Smooth muscle cell (in vitro differentiated cells): ENCODE data around the gene DAB1. TPM values are rescaled to one million over a fixed set of nuclear protein-coding genes. Genes with fewer than 3 reads are reported as not detected.

ENCODE experiments used
- DNase-seq: peaks from one replicate; lab custom pipeline; 2025; ENCODE audit not compliant: unreplicated experiment; lab: John Stamatoyannopoulos, UW
- H2AFZ ChIP-seq: fragments of 200-600 bp; sonication (generic); 2 replicates; pipeline ENCODE4 v1.6.0; 2016; ENCODE audit warnings: antibody characterized with exemption, low read depth, mild to moderate bottlenecking
- H3F3A ChIP-seq: fragments of 200-600 bp; sonication (generic); 2 replicates; pipeline ENCODE4 v1.6.0; 2017; ENCODE audit warnings: antibody characterized with exemption, low read depth
- H3K27ac ChIP-seq: fragments of 200-600 bp; sonication (generic); 2 replicates; pipeline ENCODE4 v1.5.1; 2016; ENCODE audit warnings: low read depth, mild to moderate bottlenecking
- H3K27me3 ChIP-seq: fragments of 200-600 bp; sonication (generic); 2 replicates; pipeline ENCODE4 v1.6.1; 2016; ENCODE audit warnings: low read depth, mild to moderate bottlenecking
- H3K36me3 ChIP-seq: fragments of 200-600 bp; sonication (generic); 2 replicates; pipeline ENCODE4 v1.5.1; 2016; ENCODE audit warnings: low read depth
- H3K4me1 ChIP-seq: fragments of 200-600 bp; sonication (generic); 2 replicates; pipeline ENCODE4 v1.5.1; 2016; ENCODE audit warnings: low read depth
- H3K4me2 ChIP-seq: fragments of 200-600 bp; sonication (generic); 2 replicates; pipeline ENCODE4 v1.6.0; 2016; ENCODE audit warnings: mild to moderate bottlenecking
- H3K4me3 ChIP-seq: fragments of 200-600 bp; sonication (generic); 2 replicates; pipeline ENCODE4 v1.5.1; 2016; ENCODE audit warnings: mild to moderate bottlenecking
- H3K79me2 ChIP-seq: fragments of 200-600 bp; sonication (generic); 2 replicates; pipeline ENCODE4 v1.6.0; 2016; ENCODE audit warnings: low read depth, mild to moderate bottlenecking
- H3K9ac ChIP-seq: fragments of 200-600 bp; sonication (generic); 2 replicates; pipeline ENCODE4 v1.6.0; 2016; ENCODE audit warnings: low read depth
- H3K9me3 ChIP-seq: fragments of 200-600 bp; sonication (generic); replicated peaks from 2 replicates; pipeline ENCODE4 v1.5.1; 2016; ENCODE audit warnings: low read depth
- H4K20me1 ChIP-seq: fragments of 200-600 bp; sonication (generic); 2 replicates; pipeline ENCODE4 v1.6.0; 2016; ENCODE audit warnings: low read depth
- CTCF ChIP-seq: fragments of 200-600 bp; sonication (generic); IDR thresholded peaks from 2 replicates; pipeline ENCODE4 v1.5.1; 2017; ENCODE audit warnings: borderline replicate concordance, mild to moderate bottlenecking, antibody characterized with exemption; ENCODE audit not compliant: insufficient read depth, poor library complexity, severe bottlenecking
- WGBS: methylation state at CpG from one replicate; pipeline ENCODE4 v1.1.7; 2016; ENCODE audit warnings: low lambda C conversion rate; 5-methylcytosine and 5-hydroxymethylcytosine counted together
- polyA plus RNA-seq: library from polyadenylated mRNA; unstranded; fragments of >200 nt; fragmentation: Nextera tagmentation; extraction: Ambion mirVana; gene quantifications from 2 replicates; pipeline ENCODE4 v1.2.1, GENCODE V29; 2016
- total RNA-seq: library from RNA; depleted of rRNA; stranded (reverse); fragments of >200 nt; gene quantifications from 2 replicates; pipeline ENCODE4 v1.2.3, GENCODE V29; 2014

The DAB1 gene
- total and polyA plus RNA-seq, 2 experiments from 2014 or later, result 0.22 to 0.30 TPM

- no peak overlapping the region for H3K27ac ChIP-seq
- H3K79me2 ChIP-seq, result no peaks in the 10 kb centered on the region
- no peak overlapping the region for H3K4me3 ChIP-seq
- no peaks in the 10 kb centered on the region for H3K4me1 ChIP-seq
- H4K20me1 ChIP-seq, result no peaks in the 10 kb centered on the region
- no peak overlapping the region for H2AFZ ChIP-seq
- no peaks in the 10 kb centered on the region for H3K36me3 ChIP-seq
- H3K9me3 ChIP-seq, result no peaks in the 10 kb centered on the region
- 85% methylated on average over 1 of the region's 1 CpG for WGBS
- no peak for DNase-seq
- H3F3A ChIP-seq, result no peaks in the 10 kb centered on the region
- H3K9ac ChIP-seq, result no peak overlapping the region
- TF ChIP-seq CTCF, result no peak
- H3K27me3 ChIP-seq, result no peaks in the 10 kb centered on the region
- H3K4me2 ChIP-seq, result no peak overlapping the region
Observed at GRCh38 chr1:57329937-57330336, 93.9 kb downstream of the DAB1 start.

GRCh38 chr1:57329001-57329527 lies 94.8 kb downstream of the DAB1 start:
- WGBS, result 93% methylated on average over 6 of the region's 6 CpGs
- DNase-seq, result no peak
- Histone ChIP-seq H3F3A (no peaks in the 10 kb centered on the region), H3K27me3 (no peaks in the 10 kb centered on the region), H3K4me2 (no peak overlapping the region), H3K36me3 (no peaks in the 10 kb centered on the region), H3K9me3 (no peaks in the 10 kb centered on the region), H3K4me3 (no peak overlapping the region), H4K20me1 (no peaks in the 10 kb centered on the region), H3K9ac (no peak overlapping the region), H2AFZ (no peak overlapping the region), H3K27ac (no peak overlapping the region), H3K4me1 (no peaks in the 10 kb centered on the region), H3K79me2 (no peaks in the 10 kb centered on the region)
- TF ChIP-seq CTCF, result no peak

GRCh38 chr1:57327946-57328345 lies 95.9 kb downstream of the DAB1 start:
- Histone ChIP-seq H3K27me3 (no peaks in the 10 kb centered on the region), H4K20me1 (no peaks in the 10 kb centered on the region), H3K79me2 (no peaks in the 10 kb centered on the region), H3K4me3 (no peak overlapping the region), H3K9me3 (no peaks in the 10 kb centered on the region), H3K4me2 (no peak overlapping the region), H3K9ac (no peak overlapping the region), H2AFZ (no peak overlapping the region), H3K4me1 (no peaks in the 10 kb centered on the region), H3K36me3 (no peaks in the 10 kb centered on the region), H3F3A (no peaks in the 10 kb centered on the region), H3K27ac (no peak overlapping the region)
- TF ChIP-seq CTCF, result no peak
- no peak for DNase-seq
- WGBS, result 95% methylated on average over 4 of the region's 4 CpGs

- no peaks in the 10 kb centered on the region for H3F3A ChIP-seq
- no peak overlapping the region for H3K27ac ChIP-seq
- 93% methylated on average over 5 of the region's 5 CpGs for WGBS
- DNase-seq, result no peak
- TF ChIP-seq CTCF, result no peak
- no peak overlapping the region for H2AFZ ChIP-seq
- H3K4me2 ChIP-seq, result no peak overlapping the region
- no peaks in the 10 kb centered on the region for H3K4me1 ChIP-seq
- no peaks in the 10 kb centered on the region for H3K79me2 ChIP-seq
- H3K4me3 ChIP-seq, result no peak overlapping the region
- H3K9ac ChIP-seq, result no peak overlapping the region
- H3K9me3 ChIP-seq, result no peaks in the 10 kb centered on the region
- no peaks in the 10 kb centered on the region for H4K20me1 ChIP-seq
- H3K27me3 ChIP-seq, result no peaks in the 10 kb centered on the region
- H3K36me3 ChIP-seq, result no peaks in the 10 kb centered on the region
Observed at GRCh38 chr1:57327336-57327735, 96.5 kb downstream of the DAB1 start.
